ENCODE data around the gene SRSF3. TPM values are rescaled to one million over a fixed set of nuclear protein-coding genes. Genes with fewer than 3 reads are reported as not detected.

Gene SRSF3
- total and polyA plus RNA-seq, 2 donors (not counting 1 experiment from before 2014, with no cell fraction given) = 316 to 642 TPM

DNA sequence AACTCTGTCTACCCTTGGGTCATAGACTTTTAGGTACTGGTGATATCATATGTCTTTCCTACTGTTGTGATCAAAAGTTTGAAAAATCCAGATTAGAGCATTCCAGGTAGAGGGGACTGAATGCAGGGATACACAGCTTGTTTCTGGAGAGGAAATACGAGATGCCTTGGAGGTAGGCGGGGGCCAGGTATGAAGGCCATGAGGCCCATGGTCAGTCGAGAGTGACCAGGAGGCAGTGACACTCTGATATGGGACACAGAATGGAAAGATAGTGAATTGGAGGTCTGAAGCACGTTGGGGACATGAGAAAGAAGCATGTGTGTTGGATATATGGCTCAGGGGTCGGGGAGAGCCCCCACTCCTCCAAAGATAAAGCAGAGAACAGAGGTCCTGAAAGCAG, 16.1 kb upstream of the SRSF3 start:
- ATAC-seq (ENCODE audit: low read depth) (no peak), DNase-seq (no peak)
- Histone ChIP-seq H3K4me1 (ENCODE audit: control insufficient read depth in 2 of 2, insufficient read depth in 2 of 2, low read length in 2 of 2) (peaks cover 0 to 4% of the 10 kb centered on the region in 2 donors), H3K27me3 (replicated peaks in 1 of 4; ENCODE audit: control extremely low read depth in 1 of 4, control insufficient read depth in 3 of 4, insufficient read depth in 4 of 4, low read length in 3 of 4) (no peaks in the 10 kb centered on the region), H3K27ac (ENCODE audit: low read length in 2 of 2) (no peak overlapping the region), H3K9ac (ENCODE audit: low read length) (no peak overlapping the region), H3K79me2 (ENCODE audit: control insufficient read depth, insufficient read depth, low read length) (no peaks in the 10 kb centered on the region), H4K20me1 (ENCODE audit: control insufficient read depth, insufficient read depth, low read length, poor library complexity, severe bottlenecking) (no peaks in the 10 kb centered on the region), H2AFZ (ENCODE audit: insufficient read depth, low read depth, low read length, poor library complexity, severe bottlenecking) (no peak overlapping the region), H3K36me3 (replicated peaks in 1 of 2; ENCODE audit: control extremely low read depth in 1 of 2, control insufficient read depth in 1 of 2, extremely low read depth in 1 of 2, insufficient read depth in 2 of 2, low read length in 1 of 2) (no peaks in the 10 kb centered on the region), H3K4me2 (replicated peaks; ENCODE audit: low read depth, low read length, poor library complexity, severe bottlenecking) (no peak overlapping the region), H3K4me3 (ENCODE audit: control extremely low read depth in 1 of 5, extremely low read depth in 1 of 5, insufficient read depth in 1 of 5, low read depth in 2 of 5, low read length in 4 of 5) (no peak overlapping the region), H3K9me3 (ENCODE audit: control extremely low read depth in 1 of 3, control insufficient read depth in 2 of 3, insufficient read depth in 1 of 3, low read length in 2 of 3) (no peaks in the 10 kb centered on the region)
- H3K9me3 Mint-ChIP-seq (ENCODE audit: insufficient read depth) = no peaks in the 10 kb centered on the region
- CTCF ChIA-PET = interaction anchor here (0.9 to 2.5 kb wide), 3 partner anchors 9 to 155 kb away, joined by 3 to 8 read pairs (median 5); no protein-coding TSS in a partner anchor
- intact Hi-C loops (cut with micrococcal nuclease) = no loop called here
- no peak overlapping the region for H3K27ac Mint-ChIP-seq
- 94% methylated on average over 4 of the region's 5 CpGs for WGBS (ENCODE audit: insufficient coverage)
- no peak overlapping the region for H3K4me3 Mint-ChIP-seq
- peaks cover 4% of the 10 kb centered on the region for H3K4me1 Mint-ChIP-seq
- no peaks in the 10 kb centered on the region for H3K27me3 Mint-ChIP-seq
- TF ChIP-seq, protein P1, sequence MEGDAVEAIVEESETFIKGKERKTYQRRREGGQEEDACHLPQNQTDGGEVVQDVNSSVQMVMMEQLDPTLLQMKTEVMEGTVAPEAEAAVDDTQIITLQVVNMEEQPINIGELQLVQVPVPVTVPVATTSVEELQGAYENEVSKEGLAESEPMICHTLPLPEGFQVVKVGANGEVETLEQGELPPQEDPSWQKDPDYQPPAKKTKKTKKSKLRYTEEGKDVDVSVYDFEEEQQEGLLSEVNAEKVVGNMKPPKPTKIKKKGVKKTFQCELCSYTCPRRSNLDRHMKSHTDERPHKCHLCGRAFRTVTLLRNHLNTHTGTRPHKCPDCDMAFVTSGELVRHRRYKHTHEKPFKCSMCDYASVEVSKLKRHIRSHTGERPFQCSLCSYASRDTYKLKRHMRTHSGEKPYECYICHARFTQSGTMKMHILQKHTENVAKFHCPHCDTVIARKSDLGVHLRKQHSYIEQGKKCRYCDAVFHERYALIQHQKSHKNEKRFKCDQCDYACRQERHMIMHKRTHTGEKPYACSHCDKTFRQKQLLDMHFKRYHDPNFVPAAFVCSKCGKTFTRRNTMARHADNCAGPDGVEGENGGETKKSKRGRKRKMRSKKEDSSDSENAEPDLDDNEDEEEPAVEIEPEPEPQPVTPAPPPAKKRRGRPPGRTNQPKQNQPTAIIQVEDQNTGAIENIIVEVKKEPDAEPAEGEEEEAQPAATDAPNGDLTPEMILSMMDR (IDR thresholded peaks at IDR 0.05) = no peak
- TF ChIP-seq EZH2 (IDR thresholded peaks at IDR 0.05; ENCODE audit: borderline replicate concordance, insufficient read depth, low read depth, low read length, poor library complexity, severe bottlenecking) = no peak
- POLR2A ChIA-PET = no interaction called here

DNA sequence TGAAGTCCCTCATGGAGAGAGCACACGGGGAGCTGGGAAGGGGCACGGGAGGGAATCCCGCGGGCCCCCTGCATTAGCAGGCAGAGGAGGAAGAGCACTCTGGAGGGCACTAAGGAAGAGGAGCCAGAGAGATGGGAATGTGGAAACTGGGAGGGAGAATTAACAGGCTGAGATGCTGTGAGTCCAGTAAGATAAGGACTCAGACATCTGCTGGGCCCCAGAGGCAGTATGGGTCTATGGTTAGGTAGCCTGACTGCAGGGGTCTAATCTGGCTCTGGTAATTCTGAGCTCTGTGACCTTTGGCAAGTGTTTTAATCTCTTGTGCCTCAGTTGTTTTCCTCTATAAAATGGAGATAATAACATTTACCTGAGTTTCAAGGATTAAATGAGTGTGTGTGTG, 15.7 kb upstream of the SRSF3 start:
- Histone ChIP-seq H3K9ac (ENCODE audit: low read length) (no peak overlapping the region), H3K27ac (ENCODE audit: low read length in 2 of 2) (no peak overlapping the region), H3K4me2 (replicated peaks; ENCODE audit: low read depth, low read length, poor library complexity, severe bottlenecking) (no peak overlapping the region), H3K27me3 (replicated peaks in 1 of 4; ENCODE audit: control extremely low read depth in 1 of 4, control insufficient read depth in 3 of 4, insufficient read depth in 4 of 4, low read length in 3 of 4) (no peaks in the 10 kb centered on the region), H3K4me1 (ENCODE audit: control insufficient read depth in 2 of 2, insufficient read depth in 2 of 2, low read length in 2 of 2) (peaks cover 0 to 4% of the 10 kb centered on the region in 2 donors), H4K20me1 (ENCODE audit: control insufficient read depth, insufficient read depth, low read length, poor library complexity, severe bottlenecking) (no peaks in the 10 kb centered on the region), H2AFZ (ENCODE audit: insufficient read depth, low read depth, low read length, poor library complexity, severe bottlenecking) (no peak overlapping the region), H3K9me3 (ENCODE audit: control extremely low read depth in 1 of 3, control insufficient read depth in 2 of 3, insufficient read depth in 1 of 3, low read length in 2 of 3) (no peaks in the 10 kb centered on the region), H3K36me3 (replicated peaks in 1 of 2; ENCODE audit: control extremely low read depth in 1 of 2, control insufficient read depth in 1 of 2, extremely low read depth in 1 of 2, insufficient read depth in 2 of 2, low read length in 1 of 2) (no peaks in the 10 kb centered on the region), H3K4me3 (ENCODE audit: control extremely low read depth in 1 of 5, extremely low read depth in 1 of 5, insufficient read depth in 1 of 5, low read depth in 2 of 5, low read length in 4 of 5) (no peak overlapping the region), H3K79me2 (ENCODE audit: control insufficient read depth, insufficient read depth, low read length) (no peaks in the 10 kb centered on the region)
- ChIA-PET POLR2A (no interaction called here), CTCF (interaction anchor here (1.3 to 2.5 kb wide), 2 partner anchors 13 to 155 kb away, joined by 5 to 8 read pairs; no protein-coding TSS in a partner anchor)
- ATAC-seq (ENCODE audit: low read depth) (no peak), DNase-seq (no peak)
- Mint-ChIP-seq H3K4me3 (no peak overlapping the region), H3K27me3 (no peaks in the 10 kb centered on the region), H3K4me1 (peaks cover 4% of the 10 kb centered on the region), H3K27ac (no peak overlapping the region), H3K9me3 (ENCODE audit: insufficient read depth) (no peaks in the 10 kb centered on the region)
- intact Hi-C loops (cut with micrococcal nuclease) = no loop called here
- 98% methylated on average over 4 of the region's 4 CpGs for WGBS (ENCODE audit: insufficient coverage)
- TF ChIP-seq, protein P1 (IDR thresholded peaks at IDR 0.05) = no peak
- no peak for TF ChIP-seq EZH2 (IDR thresholded peaks at IDR 0.05; ENCODE audit: borderline replicate concordance, insufficient read depth, low read depth, low read length, poor library complexity, severe bottlenecking)

All from B cell (primary cell).